ENCODE measurements around the gene SLC7A5.

DNA sequence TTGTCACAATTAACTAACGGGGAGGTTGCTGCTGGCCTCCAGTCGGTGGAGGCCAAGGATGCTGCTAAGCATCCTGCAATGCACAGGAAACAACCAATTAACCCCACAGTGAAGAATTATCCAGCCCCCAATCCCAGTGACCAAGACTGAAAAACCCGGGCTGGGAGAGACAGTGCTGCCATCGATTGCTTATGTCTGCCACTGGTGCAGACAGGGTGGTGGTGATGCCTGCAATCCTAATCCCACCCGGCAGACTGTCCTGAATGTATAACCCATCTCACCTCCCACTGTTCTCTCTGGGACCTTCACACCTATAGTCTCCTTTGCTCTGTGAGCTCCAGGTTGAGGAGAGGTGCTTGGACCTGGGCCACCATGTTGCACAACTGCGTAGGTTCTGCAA is 61.2 kb downstream of the SLC7A5 start:
- TF ChIP-seq, protein P1, sequence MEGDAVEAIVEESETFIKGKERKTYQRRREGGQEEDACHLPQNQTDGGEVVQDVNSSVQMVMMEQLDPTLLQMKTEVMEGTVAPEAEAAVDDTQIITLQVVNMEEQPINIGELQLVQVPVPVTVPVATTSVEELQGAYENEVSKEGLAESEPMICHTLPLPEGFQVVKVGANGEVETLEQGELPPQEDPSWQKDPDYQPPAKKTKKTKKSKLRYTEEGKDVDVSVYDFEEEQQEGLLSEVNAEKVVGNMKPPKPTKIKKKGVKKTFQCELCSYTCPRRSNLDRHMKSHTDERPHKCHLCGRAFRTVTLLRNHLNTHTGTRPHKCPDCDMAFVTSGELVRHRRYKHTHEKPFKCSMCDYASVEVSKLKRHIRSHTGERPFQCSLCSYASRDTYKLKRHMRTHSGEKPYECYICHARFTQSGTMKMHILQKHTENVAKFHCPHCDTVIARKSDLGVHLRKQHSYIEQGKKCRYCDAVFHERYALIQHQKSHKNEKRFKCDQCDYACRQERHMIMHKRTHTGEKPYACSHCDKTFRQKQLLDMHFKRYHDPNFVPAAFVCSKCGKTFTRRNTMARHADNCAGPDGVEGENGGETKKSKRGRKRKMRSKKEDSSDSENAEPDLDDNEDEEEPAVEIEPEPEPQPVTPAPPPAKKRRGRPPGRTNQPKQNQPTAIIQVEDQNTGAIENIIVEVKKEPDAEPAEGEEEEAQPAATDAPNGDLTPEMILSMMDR (IDR thresholded peaks at IDR 0.05; ENCODE audit: extremely low read depth in 1 of 2, insufficient read depth in 1 of 2, low read depth in 1 of 2, low read length in 2 of 2), result no peak
- TF ChIP-seq POLR2A (IDR thresholded peaks at IDR 0.05; ENCODE audit: low read depth, low read length) (no peak), EZH2 (IDR thresholded peaks at IDR 0.05; ENCODE audit: borderline replicate concordance, low read depth, low read length, severe bottlenecking) (no peak), POLR2AphosphoS5 (IDR thresholded peaks at IDR 0.05; ENCODE audit: insufficient read depth, low read depth, low read length) (no peak), MYC (IDR thresholded peaks at IDR 0.05; ENCODE audit: low read depth, low read length) (no peak), FOS (IDR thresholded peaks at IDR 0.05; ENCODE audit: borderline replicate concordance, insufficient read depth, low read length) (no peak), GATA2 (IDR thresholded peaks at IDR 0.05; ENCODE audit: insufficient read depth, insufficient read length, low read depth, low read length) (no peak), JUN (IDR thresholded peaks at IDR 0.05; ENCODE audit: borderline replicate concordance, insufficient read depth, insufficient read length, low read depth) (no peak)
- TF ChIP-seq, protein P2, sequence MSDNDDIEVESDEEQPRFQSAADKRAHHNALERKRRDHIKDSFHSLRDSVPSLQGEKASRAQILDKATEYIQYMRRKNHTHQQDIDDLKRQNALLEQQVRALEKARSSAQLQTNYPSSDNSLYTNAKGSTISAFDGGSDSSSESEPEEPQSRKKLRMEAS (IDR thresholded peaks at IDR 0.05; ENCODE audit: insufficient read depth, insufficient read length), result no peak
